Neural cell (in vitro differentiated cells): ENCODE measurements around the gene MTCL1.

Experiments
- CTCF ChIP-seq: fragments of 450-650 bp; IDR thresholded peaks from 2 replicates; pipeline ENCODE4 v1.5.1; 2014; ENCODE audit warnings: antibody characterized with exemption, mild to moderate bottlenecking, moderate library complexity; ENCODE audit not compliant: poor library complexity, severe bottlenecking
- EZH2 ChIP-seq: fragments of 200-600, 300-800 bp; shearing (Covaris generic), sonication (generic); IDR thresholded peaks from 2 replicates; pipeline ENCODE4 v1.6.1; 2014; ENCODE audit warnings: antibody characterized with exemption, low read length, borderline replicate concordance, mild to moderate bottlenecking; ENCODE audit not compliant: insufficient read depth, poor library complexity, severe bottlenecking
- MXI1 ChIP-seq: fragments of 450-650 bp; conservative IDR thresholded peaks from 2 replicates; pipeline ENCODE4 v1.6.1; 2014; ENCODE audit warnings: antibody characterized with exemption, mild to moderate bottlenecking; ENCODE audit not compliant: poor library complexity, severe bottlenecking

GRCh38 chr18:8726963-8727705, 21.8 kb downstream of the MTCL1 start:
- TF ChIP-seq CTCF (no peak), EZH2 (no peak), MXI1 (no peak)
